ENCODE measurements around the gene CMYA5.

Gene CMYA5

DNA sequence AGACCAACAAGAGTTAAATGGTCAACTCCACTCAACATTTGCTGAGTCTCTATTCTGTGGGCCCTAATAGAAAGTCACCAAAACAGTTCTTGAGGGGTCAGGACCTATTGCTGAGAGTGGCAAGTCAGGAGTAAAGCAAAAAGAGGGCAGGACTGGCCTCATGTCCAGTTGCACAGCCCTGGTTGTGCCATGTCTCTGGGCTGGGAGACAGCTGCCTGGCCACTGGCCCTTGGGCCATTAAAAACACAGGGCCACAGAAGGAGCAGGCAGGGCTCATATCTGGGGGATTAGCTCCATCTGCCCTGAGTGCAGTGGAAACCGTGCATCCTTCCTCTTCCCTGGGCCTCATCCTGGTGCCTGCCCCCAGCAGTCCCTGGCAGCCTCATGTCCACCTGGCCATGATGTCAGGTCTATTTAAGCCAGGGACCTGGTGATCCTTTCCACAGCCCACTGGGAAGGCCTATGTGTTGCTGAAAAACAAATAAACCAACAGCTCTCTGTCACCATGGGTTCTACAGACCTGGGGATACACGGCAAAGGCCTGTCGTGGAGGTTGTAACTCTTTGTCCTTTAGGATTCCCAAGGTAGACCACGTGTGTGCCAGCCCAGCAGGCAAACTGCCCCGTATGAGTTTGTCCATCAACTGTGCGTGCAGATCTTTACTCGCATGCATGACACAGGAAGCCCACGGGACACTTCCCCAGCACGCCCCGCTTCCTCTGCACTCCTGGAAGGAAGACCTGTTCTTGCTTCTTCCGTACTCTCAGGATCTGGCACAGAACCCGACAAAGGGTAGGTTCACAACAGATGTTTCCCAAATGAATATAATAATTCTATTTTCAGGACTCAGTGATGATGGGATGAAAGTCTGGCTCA lies 152.6 kb downstream of the CMYA5 start:
- in situ Hi-C loops (cut with HindIII; ENCODE audit: low pct_ligation_motif_present, low pct_unique_long_range_greater_than_20kb, low sequenced_read_pairs), result no loop called here
- DNase-seq, result no peak

DNA sequence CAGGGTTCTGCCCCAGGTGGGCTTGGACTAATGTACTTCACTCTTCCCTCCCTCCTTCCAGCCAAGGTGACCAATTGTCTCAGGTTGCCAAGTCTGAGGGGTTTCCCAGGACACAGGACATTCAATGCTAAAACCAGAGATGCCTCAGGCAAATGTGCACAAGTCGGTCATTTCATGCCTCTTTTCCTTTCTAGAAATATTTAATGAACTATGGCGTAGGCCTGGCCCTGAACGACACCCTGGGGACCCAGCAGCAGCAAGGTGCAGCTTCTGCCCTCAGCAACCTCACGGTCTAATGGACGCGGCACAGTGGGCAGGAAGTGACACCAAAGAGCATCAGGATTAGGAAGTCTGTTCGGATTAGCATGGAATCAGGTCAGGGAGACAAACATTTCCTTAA lies 153.4 kb downstream of the CMYA5 start:
- no peak for DNase-seq
- in situ Hi-C loops (cut with HindIII; ENCODE audit: low pct_ligation_motif_present, low pct_unique_long_range_greater_than_20kb, low sequenced_read_pairs), result no loop called here

DNA sequence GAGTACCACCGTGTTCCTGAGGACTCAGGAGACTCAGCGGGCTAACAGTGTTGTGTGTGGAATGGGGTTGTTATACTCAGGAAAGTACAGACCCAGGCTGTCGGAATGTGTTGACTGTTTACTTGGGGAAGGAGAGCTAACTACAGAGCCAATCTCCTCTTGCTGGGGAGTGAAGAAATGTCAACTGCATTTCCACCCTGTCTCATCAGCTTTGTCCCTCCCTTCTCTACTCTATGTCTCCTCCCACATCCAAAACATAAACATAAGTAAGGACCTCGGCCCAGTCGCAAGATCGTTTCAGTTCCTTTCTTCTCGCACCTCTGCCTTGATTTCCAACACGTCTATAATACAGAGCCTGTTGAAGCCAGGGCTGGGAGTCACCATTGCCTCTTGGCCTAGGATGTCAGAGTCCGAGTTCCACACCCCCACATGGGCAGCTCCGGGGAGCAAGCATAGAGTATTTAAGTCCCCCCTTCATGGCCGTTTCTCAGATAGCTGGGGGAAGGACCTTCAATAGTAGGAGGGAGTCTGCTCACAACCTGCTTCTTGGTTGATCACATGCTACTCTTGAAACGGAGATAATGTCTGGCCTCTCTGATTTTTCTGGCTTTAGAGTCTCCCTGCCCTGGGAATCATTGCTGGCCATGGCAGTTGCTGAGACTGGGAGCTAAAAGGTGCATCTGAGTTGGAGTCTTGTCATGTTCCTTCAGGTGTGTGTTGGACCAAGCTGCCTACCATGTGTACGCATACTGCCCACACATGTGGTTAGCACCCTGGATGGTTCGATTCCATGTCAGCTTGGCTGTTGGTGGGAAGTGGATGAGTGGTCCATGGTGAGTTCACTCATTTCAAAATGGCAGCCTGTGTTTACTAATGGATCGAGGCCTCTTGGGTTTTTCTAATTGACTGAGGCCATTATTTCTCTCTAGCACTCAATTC lies 154.1 kb downstream of the CMYA5 start:
- no peak for DNase-seq
- in situ Hi-C loops (cut with HindIII; ENCODE audit: low pct_ligation_motif_present, low pct_unique_long_range_greater_than_20kb, low sequenced_read_pairs), result no loop called here

DNA sequence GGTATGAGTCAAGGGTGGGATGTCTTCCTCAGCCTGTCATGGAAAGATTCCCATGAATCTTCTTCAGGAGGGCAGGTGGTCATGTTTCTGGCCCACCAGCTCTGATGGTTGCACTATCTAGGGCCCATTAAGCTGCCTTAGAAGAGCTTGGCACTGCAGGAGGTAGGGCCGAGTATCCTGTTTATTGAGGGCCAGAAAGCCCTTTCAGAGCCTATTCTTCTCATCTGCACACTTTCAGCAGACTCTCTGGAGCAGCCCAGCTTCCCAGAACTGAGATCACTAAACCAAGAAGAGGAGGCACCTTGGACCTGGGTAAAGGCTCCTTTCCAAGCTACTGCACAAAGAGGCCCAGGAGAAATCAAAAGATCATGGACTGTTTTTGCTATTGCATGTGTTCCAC lies 154.9 kb downstream of the CMYA5 start:
- in situ Hi-C loops (cut with HindIII; ENCODE audit: low pct_ligation_motif_present, low pct_unique_long_range_greater_than_20kb, low sequenced_read_pairs), result no loop called here
- no peak for DNase-seq

DNA sequence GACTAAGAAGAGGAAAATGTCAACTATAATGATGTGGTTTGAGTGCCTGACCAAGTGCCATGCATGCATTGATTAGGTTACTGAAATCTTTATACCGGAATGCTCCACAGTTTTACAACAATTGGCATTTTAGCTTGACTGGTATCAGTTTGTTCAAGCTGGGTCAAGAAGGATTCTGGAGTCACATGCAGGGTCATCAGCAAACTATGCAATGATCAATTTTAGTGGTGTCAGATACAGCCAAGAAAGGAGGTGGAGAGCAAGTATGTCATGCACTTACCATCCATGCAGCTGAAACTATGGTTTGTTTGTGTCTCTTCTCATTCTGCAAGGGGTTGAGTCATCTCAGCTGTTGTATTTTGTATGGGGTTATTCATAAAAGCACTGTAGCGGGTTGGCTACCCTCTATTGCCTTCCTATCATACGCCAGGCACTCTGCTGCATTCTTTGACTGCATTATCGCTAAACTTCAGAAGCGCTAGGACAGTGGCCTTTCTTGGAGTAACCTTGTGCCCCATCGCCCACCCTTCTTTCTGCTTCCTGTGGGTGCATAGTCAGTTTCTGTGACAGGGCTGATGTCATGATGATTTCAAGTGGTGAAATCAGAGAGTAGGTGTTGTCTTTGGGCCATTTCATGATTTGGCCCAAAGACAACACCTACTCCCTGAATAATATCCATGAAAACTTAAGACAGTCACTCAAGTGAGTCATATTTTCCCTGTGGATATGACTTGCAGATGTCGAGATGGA lies 156.0 kb downstream of the CMYA5 start:
- DNase-seq, result no peak
- in situ Hi-C loops (cut with HindIII; ENCODE audit: low pct_ligation_motif_present, low pct_unique_long_range_greater_than_20kb, low sequenced_read_pairs), result no loop called here

DNA sequence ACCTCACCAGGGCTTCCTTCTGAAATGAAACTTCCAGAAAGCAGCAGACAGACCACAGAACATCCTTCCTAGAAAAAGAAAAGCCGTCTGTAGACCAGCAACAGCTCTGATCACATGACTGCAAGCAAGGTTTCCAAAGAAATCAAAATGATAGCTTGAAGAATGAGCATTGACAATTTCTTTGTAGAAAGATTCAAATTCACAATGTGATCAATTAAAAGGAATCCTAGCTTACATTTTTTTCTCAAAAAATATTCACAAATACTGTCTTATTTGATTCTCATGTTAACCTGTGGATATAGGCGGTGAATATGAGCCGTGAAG lies 156.5 kb downstream of the CMYA5 start:
- DNase-seq, result no peak
- in situ Hi-C loops (cut with HindIII; ENCODE audit: low pct_ligation_motif_present, low pct_unique_long_range_greater_than_20kb, low sequenced_read_pairs), result no loop called here

DNA sequence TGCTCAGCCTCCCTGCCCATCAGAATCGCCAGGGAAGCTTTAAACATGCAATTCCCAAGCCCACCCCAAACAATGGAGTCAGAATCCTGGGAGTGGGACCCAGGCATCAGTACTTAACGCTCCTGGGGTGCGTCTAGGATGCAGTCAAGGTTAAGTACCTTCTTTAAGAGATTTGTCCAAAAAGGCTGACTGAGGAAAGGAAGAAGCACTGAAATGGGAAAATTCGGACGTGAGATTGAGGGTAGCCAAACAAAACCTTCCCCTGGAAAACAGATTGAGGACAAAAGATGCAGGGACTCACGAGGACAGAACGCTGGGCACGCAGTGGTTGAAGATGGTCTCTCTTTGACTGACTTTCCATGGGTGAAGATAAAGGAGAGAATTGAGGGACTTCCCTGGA lies 157.9 kb downstream of the CMYA5 start:
- DNase-seq, result no peak
- in situ Hi-C loops (cut with HindIII; ENCODE audit: low pct_ligation_motif_present, low pct_unique_long_range_greater_than_20kb, low sequenced_read_pairs), result no loop called here

DNA sequence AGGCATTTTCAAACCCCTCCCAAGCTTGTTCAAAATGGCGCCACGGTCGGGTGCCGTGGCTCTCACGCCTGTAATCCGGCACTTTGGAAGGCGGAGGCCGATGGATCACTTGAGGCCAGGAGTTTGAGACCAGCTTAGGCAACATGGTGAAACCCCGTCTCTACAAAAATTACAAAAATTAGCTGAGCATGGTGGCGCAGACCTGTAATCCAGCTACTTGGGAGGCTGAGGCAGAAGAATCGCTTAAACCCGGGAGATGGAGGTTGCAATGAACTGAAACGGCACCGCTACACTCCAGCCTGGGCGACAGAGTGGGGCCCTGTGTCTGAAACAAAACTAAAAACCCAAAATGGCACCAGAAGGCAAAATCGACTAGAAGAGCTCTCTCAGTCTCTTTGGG lies 159.4 kb downstream of the CMYA5 start:
- in situ Hi-C loops (cut with HindIII; ENCODE audit: low pct_ligation_motif_present, low pct_unique_long_range_greater_than_20kb, low sequenced_read_pairs), result no loop called here
- DNase-seq, result no peak
